Keratinocyte (primary cell): ENCODE data around the gene CAPN7. TPM values are rescaled to one million over a fixed set of nuclear protein-coding genes. Genes with fewer than 3 reads are reported as not detected.

Experiments
- DNase-seq: peaks from one replicate; pipeline ENCODE4 v3.0.0-alpha.2; 2011; ENCODE audit warnings: low read depth, missing footprints, low spot score
- FAIRE-seq: peaks from 2 replicates; lab custom pipeline; 2011; peaks lifted over from hg19 to GRCh38; lab: Jason Lieb, UNC
- H2AFZ ChIP-seq: 2 replicates; pipeline ENCODE4 v1.6.0; 2012; ENCODE audit warnings: low read length, control low read depth, inconsistent platforms; ENCODE audit not compliant: control insufficient read depth
- H3K27ac ChIP-seq: 2 replicates; pipeline ENCODE4 v1.5.1; 2011; ENCODE audit warnings: low read length; ENCODE audit not compliant: control insufficient read depth, insufficient read depth
- H3K27me3 ChIP-seq: 3 replicates; pipeline ENCODE4 v1.6.0; 2011; ENCODE audit warnings: low read length; ENCODE audit not compliant: control insufficient read depth, insufficient read depth; ENCODE audit errors: extremely low read depth
- H3K36me3 ChIP-seq, 2 experiments: 2 replicates in 1 of 2; 3 replicates in 1 of 2; pipeline ENCODE4 v1.5.1; 2011; ENCODE audit warnings: low read length in 2 of 2, mild to moderate bottlenecking in 1 of 2; ENCODE audit not compliant: control insufficient read depth in 2 of 2, insufficient read depth in 2 of 2; ENCODE audit errors: extremely low read depth in 1 of 2
- H3K4me1 ChIP-seq: 3 replicates; pipeline ENCODE4 v1.5.1; 2011; ENCODE audit warnings: low read length; ENCODE audit not compliant: control insufficient read depth, insufficient read depth; ENCODE audit errors: extremely low read depth
- H3K4me2 ChIP-seq: 3 replicates; pipeline ENCODE4 v1.6.0; 2011; ENCODE audit warnings: low read depth, low read length; ENCODE audit not compliant: control insufficient read depth, insufficient read depth; ENCODE audit errors: extremely low read depth
- H3K4me3 ChIP-seq, 3 experiments: fragments of 200-600 bp in 1 of 3; sonication (generic) in 1 of 3; 2 replicates in 2 of 3; 3 replicates in 1 of 3; pipeline ENCODE4 v1.5.1; 2011 to 2016; ENCODE audit warnings: low read length in 3 of 3, mild to moderate bottlenecking in 3 of 3, control low read depth in 2 of 3, inconsistent platforms in 1 of 3, low read depth in 1 of 3, mixed read lengths in 1 of 3, mixed run types in 1 of 3, moderate library complexity in 1 of 3; ENCODE audit not compliant: control insufficient read depth in 2 of 3, insufficient read depth in 2 of 3; ENCODE audit errors: extremely low read depth in 1 of 3
- H3K79me2 ChIP-seq: 2 replicates; pipeline ENCODE4 v1.6.0; 2012; ENCODE audit warnings: low read length; ENCODE audit not compliant: control insufficient read depth, insufficient read depth
- H3K9ac ChIP-seq: 3 replicates; pipeline ENCODE4 v1.6.0; 2011; ENCODE audit warnings: low read length; ENCODE audit not compliant: control insufficient read depth, insufficient read depth; ENCODE audit errors: extremely low read depth
- H3K9me1 ChIP-seq: 3 replicates; pipeline ENCODE4 v1.6.0; 2011; ENCODE audit warnings: low read length; ENCODE audit not compliant: control insufficient read depth, insufficient read depth; ENCODE audit errors: extremely low read depth
- H3K9me3 ChIP-seq: 2 replicates; pipeline ENCODE4 v1.5.1; 2012; ENCODE audit warnings: low read depth, low read length; ENCODE audit not compliant: control insufficient read depth
- H4K20me1 ChIP-seq: 3 replicates; pipeline ENCODE4 v1.6.0; 2011; ENCODE audit warnings: low read length; ENCODE audit not compliant: control insufficient read depth, insufficient read depth; ENCODE audit errors: extremely low read depth
- CTCF ChIP-seq, 3 experiments: IDR thresholded peaks in 1 of 3; conservative IDR thresholded peaks in 1 of 3; optimal IDR thresholded peaks in 1 of 3; 2 replicates in 2 of 3; 3 replicates in 1 of 3; pipeline versions ENCODE3 to v1.5.1; 2011; ENCODE audit warnings: low read length in 3 of 3, mild to moderate bottlenecking in 3 of 3, moderate library complexity in 2 of 3, control low read depth in 1 of 3, inconsistent platforms in 1 of 3; ENCODE audit not compliant: insufficient read depth in 2 of 3; ENCODE audit errors: extremely low read depth in 1 of 3
- EZH2 ChIP-seq: IDR thresholded peaks from one replicate; pipeline ENCODE4 v1.6.1; 2012; ENCODE audit warnings: inconsistent platforms, mild to moderate bottlenecking, low read length, moderate library complexity
- dilution Hi-C: fragments of 300-500 bp; cut with MboI; formaldehyde crosslinking; loops from one replicate; pipeline ENCODE4 v1.7.0; 2020; ENCODE audit warnings: low sequenced_read_pairs; ENCODE audit not compliant: extremely low pct_ligation_motif_present
- polyA plus RNA-seq, 5 experiments: library from polyadenylated mRNA; depleted of rRNA in 3 of 5; stranded (reverse) in 3 of 5; stranded (forward) in 1 of 5; unstranded in 1 of 5; fragments of >200 nt; gene quantifications; 1 replicate in 1 of 5; 2 replicates in 3 of 5; 3 replicates in 1 of 5; pipeline versions ENCODE4 v1.2.1 to v1.2.3, GENCODE V29; 2011 to 2012; ENCODE audit warnings: missing spikeins in 2 of 5, low read depth in 1 of 5, low replicate concordance in 1 of 5

The CAPN7 gene
- polyA plus RNA-seq, 1 donor (not counting 4 experiments of a cell fraction or from before 2014, with no cell fraction given), result 29.3 TPM

- Histone ChIP-seq H3K27me3 (no peaks in the 10 kb centered on the region), H3K79me2 (no peaks in the 10 kb centered on the region), H3K4me1 (peaks cover 14% of the 10 kb centered on the region), H3K9ac (no peak overlapping the region), H3K4me3 (no peak overlapping the region), H3K9me1 (no peaks in the 10 kb centered on the region), H3K4me2 (no peak overlapping the region), H3K9me3 (no peaks in the 10 kb centered on the region), H2AFZ (no peak overlapping the region), H3K36me3 (peaks cover 0 to 3% of the 10 kb centered on the region in 2 experiments), H3K27ac (no peak overlapping the region), H4K20me1 (no peaks in the 10 kb centered on the region)
- TF ChIP-seq EZH2, result no peak
- TF ChIP-seq CTCF (optimal IDR thresholded peaks at IDR 0.05 in 1 of 3, IDR thresholded peaks at IDR 0.05 in 1 of 3, conservative IDR thresholded peaks at IDR 0.05 in 1 of 3; ENCODE audit: extremely low read depth in 1 of 3, insufficient read depth in 2 of 3, low read length in 3 of 3), result no peak
- dilution Hi-C loops, result no loop called here
- no peak for DNase-seq
- FAIRE-seq, result no peak
Measured at GRCh38 chr3:15271030-15271429, 65.0 kb downstream of the CAPN7 start.

GRCh38 chr3:15271785-15272381, 65.8 kb downstream of the CAPN7 start:
- Histone ChIP-seq H3K9me3 (no peaks in the 10 kb centered on the region), H3K36me3 (peaks cover 0 to 1% of the 10 kb centered on the region in 2 experiments), H3K27me3 (no peaks in the 10 kb centered on the region), H3K4me3 (no peak overlapping the region), H4K20me1 (no peaks in the 10 kb centered on the region), H3K4me1 (peaks cover 14% of the 10 kb centered on the region), H3K9me1 (no peaks in the 10 kb centered on the region), H3K79me2 (no peaks in the 10 kb centered on the region), H3K9ac (no peak overlapping the region), H3K4me2 (no peak overlapping the region), H2AFZ (no peak overlapping the region), H3K27ac (no peak overlapping the region)
- TF ChIP-seq EZH2, result no peak
- no peak for TF ChIP-seq CTCF (optimal IDR thresholded peaks at IDR 0.05 in 1 of 3, IDR thresholded peaks at IDR 0.05 in 1 of 3, conservative IDR thresholded peaks at IDR 0.05 in 1 of 3; ENCODE audit: extremely low read depth in 1 of 3, insufficient read depth in 2 of 3, low read length in 3 of 3)
- FAIRE-seq, result no peak
- no peak for DNase-seq
- dilution Hi-C loops, result no loop called here
